Neural progenitor cell (in vitro differentiated cells): Measurements from ENCODE around the gene CNPY4. TPM values are rescaled to one million over a fixed set of nuclear protein-coding genes. Genes with fewer than 3 reads are reported as not detected.

ENCODE experiments used
- DNase-seq: peaks from one replicate; pipeline ENCODE4 v3.0.0-alpha.2; 2016; ENCODE audit warnings: low spot score
- H2AFZ ChIP-seq: fragments of 200-600 bp; sonication (generic); replicated peaks from 2 replicates; pipeline ENCODE4 v1.6.1; 2016; ENCODE audit warnings: antibody characterized with exemption
- H3F3A ChIP-seq: fragments of 200-600 bp; sonication (generic); 2 replicates; pipeline ENCODE4 v1.6.1; 2016; ENCODE audit warnings: antibody characterized with exemption, low read depth
- H3K27ac ChIP-seq: fragments of 200-600 bp; sonication (generic); 2 replicates; pipeline ENCODE4 v1.5.1; 2016; ENCODE audit warnings: mild to moderate bottlenecking
- H3K27me3 ChIP-seq: fragments of 200-600 bp; sonication (generic); 2 replicates; pipeline ENCODE4 v1.6.1; 2016; ENCODE audit warnings: mild to moderate bottlenecking, moderate library complexity
- H3K36me3 ChIP-seq: fragments of 200-600 bp; sonication (generic); 2 replicates; pipeline ENCODE4 v1.5.1; 2016
- H3K4me1 ChIP-seq: fragments of 200-600 bp; sonication (generic); 2 replicates; pipeline ENCODE4 v1.6.1; 2016; ENCODE audit warnings: mixed run types
- H3K4me2 ChIP-seq: fragments of 200-600 bp; sonication (generic); 2 replicates; pipeline ENCODE4 v1.6.1; 2016
- H3K4me3 ChIP-seq: fragments of 200-600 bp; sonication (generic); 2 replicates; pipeline ENCODE4 v1.5.1; 2016
- H3K79me2 ChIP-seq: fragments of 200-600 bp; sonication (generic); 2 replicates; pipeline ENCODE4 v1.6.1; 2016; ENCODE audit warnings: low read depth
- H3K9ac ChIP-seq: fragments of 200-600 bp; sonication (generic); 2 replicates; pipeline ENCODE4 v1.6.1; 2016
- H3K9me3 ChIP-seq: fragments of 200-600 bp; sonication (generic); 2 replicates; pipeline ENCODE4 v1.5.1; 2016; ENCODE audit warnings: low read depth
- H4K20me1 ChIP-seq: fragments of 200-600 bp; sonication (generic); 2 replicates; pipeline ENCODE4 v1.6.1; 2016; ENCODE audit warnings: low read depth
- H3K27ac Mint-ChIP-seq: 3 replicates; pipeline ENCODE4 v1.8.0; 2021; ENCODE audit warnings: mixed read lengths
- H3K27me3 Mint-ChIP-seq: 2 replicates; pipeline ENCODE4 v1.8.0; 2022; ENCODE audit warnings: low read depth, mild to moderate bottlenecking, inconsistent platforms, moderate library complexity, mixed read lengths; ENCODE audit not compliant: insufficient read depth
- H3K36me3 Mint-ChIP-seq: 3 replicates; pipeline ENCODE4 v1.8.0; 2021; ENCODE audit warnings: mixed read lengths
- H3K4me1 Mint-ChIP-seq: 3 replicates; pipeline ENCODE4 v1.8.0; 2021; ENCODE audit warnings: mixed read lengths
- H3K4me3 Mint-ChIP-seq: 3 replicates; pipeline ENCODE4 v1.8.0; 2021; ENCODE audit warnings: mild to moderate bottlenecking, moderate library complexity, mixed read lengths
- H3K9me3 Mint-ChIP-seq: 3 replicates; pipeline ENCODE4 v1.8.0; 2020; ENCODE audit warnings: mixed read lengths
- EZH2 ChIP-seq: fragments of 200-600 bp; sonication (generic); IDR thresholded peaks from 2 replicates; pipeline ENCODE4 v1.6.1; 2017; ENCODE audit warnings: antibody characterized with exemption, mild to moderate bottlenecking, moderate library complexity
- EZH2phosphoT487 ChIP-seq: fragments of 200-600 bp; sonication (generic); IDR thresholded peaks from 2 replicates; pipeline ENCODE4 v1.6.1; 2017; ENCODE audit warnings: antibody characterized with exemption
- total RNA-seq: library from RNA; depleted of rRNA; stranded (reverse); fragments of >200 nt; gene quantifications from 2 replicates; pipeline ENCODE4 v1.2.3, GENCODE V29; 2015; ENCODE audit warnings: low replicate concordance
- TF ChIP-seq, protein P1 (sequence below): fragments of 200-600 bp; sonication (generic); IDR thresholded peaks from 2 replicates; pipeline ENCODE4 v1.5.1; 2017; ENCODE audit warnings: antibody characterized with exemption, mild to moderate bottlenecking

CNPY4 gene
- total RNA-seq, 1 donor from 2014 or later, result 25.8 TPM

DNA sequence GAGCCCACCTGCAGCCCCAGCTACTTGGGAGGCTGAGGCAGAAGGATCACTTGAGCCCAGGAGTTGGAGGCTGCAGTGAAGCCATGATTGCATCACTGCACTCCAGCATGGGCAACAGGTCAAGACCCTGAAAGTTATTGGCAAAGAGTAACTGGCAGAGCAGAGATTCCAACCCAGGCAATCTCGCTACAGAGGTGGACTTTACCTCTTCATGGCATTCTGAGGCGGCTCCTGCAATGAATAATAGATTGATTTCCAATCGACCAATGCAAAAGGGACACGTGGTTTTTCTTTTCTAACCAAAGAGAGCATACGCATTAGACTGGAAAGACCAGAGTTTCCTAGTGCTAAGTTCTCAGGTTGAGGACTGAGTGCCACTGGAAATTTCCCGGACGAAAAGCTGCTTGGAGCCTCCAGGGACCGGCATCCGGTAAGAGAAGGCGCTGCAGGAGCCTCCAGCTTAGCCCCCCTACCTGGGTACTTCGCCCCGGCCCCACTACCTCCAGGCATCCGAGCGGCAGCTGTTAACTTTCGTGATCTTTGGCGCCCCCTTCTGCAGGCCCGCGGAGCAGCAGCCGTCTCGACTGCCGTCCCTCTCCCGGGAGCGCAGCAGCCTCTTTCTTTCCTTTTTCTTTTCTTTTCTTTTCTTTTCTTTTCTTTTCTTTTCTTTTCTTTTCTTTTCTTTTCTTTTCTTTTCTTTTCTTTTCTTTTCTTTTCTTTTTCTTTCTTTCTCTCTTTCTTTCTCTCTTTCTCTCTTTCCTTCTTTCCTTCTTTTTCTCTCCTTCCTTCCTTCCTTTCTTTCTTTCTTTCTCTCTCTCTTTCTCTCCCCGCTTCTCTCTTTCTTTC is 11.4 kb downstream of the CNPY4 start:
- Mint-ChIP-seq H3K4me3 (peak overlapping the region; percentile 42), H3K4me1 (peaks cover 18% of the 10 kb centered on the region), H3K27ac (no peak overlapping the region), H3K27me3 (peaks cover 2% of the 10 kb centered on the region), H3K9me3 (no peaks in the 10 kb centered on the region), H3K36me3 (no peaks in the 10 kb centered on the region)
- H3K4me1 ChIP-seq, result no peaks in the 10 kb centered on the region
- H3K4me3 ChIP-seq, result peak overlapping the region; percentile 12
- H3K27ac ChIP-seq, result no peak overlapping the region
- H3K36me3 ChIP-seq, result no peaks in the 10 kb centered on the region
- peak overlapping the region; percentile 62 for H3K4me2 ChIP-seq
- peak; percentile 92 for DNase-seq
- H2AFZ ChIP-seq, result peak overlapping the region; percentile 61
- no peak overlapping the region for H3K9ac ChIP-seq
- H3K27me3 ChIP-seq, result peaks cover 33% of the 10 kb centered on the region
- H3K9me3 ChIP-seq, result no peaks in the 10 kb centered on the region
- H3K79me2 ChIP-seq, result peaks cover 5% of the 10 kb centered on the region
- TF ChIP-seq EZH2 (peak; percentile 31), EZH2phosphoT487 (no peak)
- TF ChIP-seq, protein P1, sequence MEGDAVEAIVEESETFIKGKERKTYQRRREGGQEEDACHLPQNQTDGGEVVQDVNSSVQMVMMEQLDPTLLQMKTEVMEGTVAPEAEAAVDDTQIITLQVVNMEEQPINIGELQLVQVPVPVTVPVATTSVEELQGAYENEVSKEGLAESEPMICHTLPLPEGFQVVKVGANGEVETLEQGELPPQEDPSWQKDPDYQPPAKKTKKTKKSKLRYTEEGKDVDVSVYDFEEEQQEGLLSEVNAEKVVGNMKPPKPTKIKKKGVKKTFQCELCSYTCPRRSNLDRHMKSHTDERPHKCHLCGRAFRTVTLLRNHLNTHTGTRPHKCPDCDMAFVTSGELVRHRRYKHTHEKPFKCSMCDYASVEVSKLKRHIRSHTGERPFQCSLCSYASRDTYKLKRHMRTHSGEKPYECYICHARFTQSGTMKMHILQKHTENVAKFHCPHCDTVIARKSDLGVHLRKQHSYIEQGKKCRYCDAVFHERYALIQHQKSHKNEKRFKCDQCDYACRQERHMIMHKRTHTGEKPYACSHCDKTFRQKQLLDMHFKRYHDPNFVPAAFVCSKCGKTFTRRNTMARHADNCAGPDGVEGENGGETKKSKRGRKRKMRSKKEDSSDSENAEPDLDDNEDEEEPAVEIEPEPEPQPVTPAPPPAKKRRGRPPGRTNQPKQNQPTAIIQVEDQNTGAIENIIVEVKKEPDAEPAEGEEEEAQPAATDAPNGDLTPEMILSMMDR, result peak; percentile 84
- H4K20me1 ChIP-seq, result no peaks in the 10 kb centered on the region
- H3F3A ChIP-seq, result peaks cover 34% of the 10 kb centered on the region

DNA sequence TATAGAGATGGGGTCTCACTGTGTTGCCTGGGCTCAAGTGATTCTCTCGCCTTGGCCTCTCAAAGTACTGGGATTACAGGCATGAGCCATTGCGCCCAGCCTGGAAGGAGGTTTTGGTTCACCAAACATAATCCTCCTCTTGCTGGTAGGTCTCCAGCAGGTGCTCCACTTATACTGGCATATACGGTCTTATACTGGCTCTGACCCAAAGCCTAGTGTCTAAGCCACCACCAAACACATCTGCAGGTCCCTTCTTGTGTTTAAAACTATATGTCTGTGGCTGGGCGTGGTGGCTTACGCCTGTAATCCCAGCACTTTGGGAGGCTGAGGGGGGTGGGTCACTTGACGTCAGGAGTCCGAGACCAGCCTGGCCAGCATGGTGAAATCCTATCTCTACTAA is 12.7 kb downstream of the CNPY4 start:
- Histone ChIP-seq H3K79me2 (no peaks in the 10 kb centered on the region), H3F3A (peaks cover 26% of the 10 kb centered on the region), H3K9me3 (no peaks in the 10 kb centered on the region), H3K4me1 (no peaks in the 10 kb centered on the region), H3K4me2 (no peak overlapping the region), H3K27ac (no peak overlapping the region), H4K20me1 (no peaks in the 10 kb centered on the region), H3K9ac (no peak overlapping the region), H3K4me3 (no peak overlapping the region), H3K27me3 (peaks cover 33% of the 10 kb centered on the region), H2AFZ (no peak overlapping the region), H3K36me3 (no peaks in the 10 kb centered on the region)
- no peak for DNase-seq
- Mint-ChIP-seq H3K36me3 (no peaks in the 10 kb centered on the region), H3K9me3 (no peaks in the 10 kb centered on the region), H3K27me3 (peaks cover 2% of the 10 kb centered on the region), H3K27ac (no peak overlapping the region), H3K4me3 (no peak overlapping the region), H3K4me1 (peaks cover 12% of the 10 kb centered on the region)
- no peak for TF ChIP-seq EZH2phosphoT487
- TF ChIP-seq EZH2, result no peak
- TF ChIP-seq, protein P1, result no peak

DNA sequence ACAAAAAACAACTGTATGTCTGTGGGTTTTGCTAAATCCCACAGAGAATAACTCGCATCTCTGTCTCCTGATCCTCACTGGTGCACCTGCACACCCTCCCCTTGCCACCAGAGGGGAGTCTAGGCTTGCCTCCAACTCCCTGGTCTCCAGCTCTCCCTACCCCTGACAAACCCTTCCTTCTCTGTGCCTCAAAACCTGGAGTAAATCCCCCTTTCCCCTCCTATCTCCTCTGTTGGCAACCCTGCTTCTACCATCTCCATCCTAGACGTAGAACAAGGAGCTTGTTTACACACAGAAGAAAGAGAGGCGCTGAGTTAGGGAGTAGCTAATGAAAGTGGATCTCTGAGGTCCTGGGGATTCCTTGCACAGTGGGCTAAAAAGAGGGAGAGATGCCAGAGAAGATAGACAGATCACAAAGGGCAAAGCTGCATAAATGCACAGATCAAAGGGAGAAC is 13.3 kb downstream of the CNPY4 start:
- no peaks in the 10 kb centered on the region for H3K4me1 ChIP-seq
- H3K9me3 ChIP-seq, result no peaks in the 10 kb centered on the region
- no peak overlapping the region for H3K4me3 ChIP-seq
- H3F3A ChIP-seq, result peaks cover 25% of the 10 kb centered on the region
- H3K27me3 ChIP-seq, result peaks cover 30% of the 10 kb centered on the region
- peak; percentile 85 for DNase-seq
- no peaks in the 10 kb centered on the region for H3K9me3 Mint-ChIP-seq
- H3K27ac Mint-ChIP-seq, result peak overlapping the region; percentile 22
- peak overlapping the region; percentile 12 for H3K4me3 Mint-ChIP-seq
- no peaks in the 10 kb centered on the region for H3K79me2 ChIP-seq
- no peaks in the 10 kb centered on the region for H3K36me3 ChIP-seq
- H3K9ac ChIP-seq, result no peak overlapping the region
- no peaks in the 10 kb centered on the region for H3K36me3 Mint-ChIP-seq
- H4K20me1 ChIP-seq, result no peaks in the 10 kb centered on the region
- TF ChIP-seq EZH2 (no peak), EZH2phosphoT487 (no peak)
- TF ChIP-seq, protein P1, result peak; percentile 87
- H3K27me3 Mint-ChIP-seq, result peaks cover 2% of the 10 kb centered on the region
- no peak overlapping the region for H3K4me2 ChIP-seq
- no peak overlapping the region for H3K27ac ChIP-seq
- H3K4me1 Mint-ChIP-seq, result peaks cover 12% of the 10 kb centered on the region
- peak overlapping the region; percentile 95 for H2AFZ ChIP-seq
